A549 (cell line): ENCODE data around the gene FRY. TPM values are rescaled to one million over a fixed set of nuclear protein-coding genes. Genes with fewer than 3 reads are reported as not detected.

ENCODE experiments used
- ATAC-seq, 2 experiments: fragments of 200-7000 bp in 1 of 2; fragments of >200 bp in 1 of 2; cut with Nextera tagmentation in 1 of 2; cut with Tn5 transposase in 1 of 2; 3 replicates each; pipeline versions ENCODE4 v1.8.0 to v1.9.1; 2018 to 2020; ENCODE audit warnings: mild to moderate bottlenecking in 1 of 2, moderate library complexity in 1 of 2
- CTCF ChIA-PET: fragments of 300-600 bp; sonication (Branson Sonifier 250); formaldehyde crosslinking; extraction: SDS; loops from one replicate; lab custom pipeline; 2021; ENCODE audit warnings: antibody characterized with exemption, inconsistent platforms; lab: Yijun Ruan, JAX
- POLR2A ChIA-PET: fragments of 350-600 bp; formaldehyde crosslinking; extraction: SDS; loops from one replicate; lab custom pipeline; 2021; ENCODE audit warnings: antibody characterized with exemption, inconsistent platforms; lab: Yijun Ruan, JAX
- DNase-seq, 2 experiments: peaks; one replicate each; pipeline versions ENCODE4 v3.0.0 to v3.0.0-alpha.2; 2011 to 2016; ENCODE audit warnings: low read depth in 1 of 2, low spot score in 1 of 2
- FAIRE-seq: peaks from 2 replicates; lab custom pipeline; 2011; peaks lifted over from hg19 to GRCh38; lab: Jason Lieb, UNC
- H3K27ac ChIP-seq, 2 experiments: fragments of >200 bp; sonication (Bioruptor Twin); formaldehyde crosslinking; 3 replicates each; pipeline ENCODE4 v1.5.1; 2016 to 2017
- H3K4me1 ChIP-seq: fragments of >200 bp; sonication (Bioruptor Twin); formaldehyde crosslinking; 3 replicates; pipeline ENCODE4 v1.6.1; 2016
- H3K4me2 ChIP-seq: fragments of >200 bp; sonication (Bioruptor Twin); formaldehyde crosslinking; 3 replicates; pipeline ENCODE4 v1.6.1; 2016
- H3K4me3 ChIP-seq: fragments of >200 bp; sonication (Bioruptor Twin); formaldehyde crosslinking; 3 replicates; pipeline ENCODE4 v1.5.1; 2016
- H3K9me3 ChIP-seq: fragments of >200 bp; sonication (Bioruptor Twin); formaldehyde crosslinking; 3 replicates; pipeline ENCODE4 v1.6.1; 2016
- CHD2 ChIP-seq: fragments of 150-350 bp; IDR thresholded peaks from 2 replicates; pipeline ENCODE4 v1.6.1; 2014; ENCODE audit warnings: low read length; ENCODE audit not compliant: partially characterized antibody
- EHMT2 ChIP-seq: fragments of 200-600 bp; sonication (generic); IDR thresholded peaks from 2 replicates; pipeline ENCODE4 v1.6.1; 2016; ENCODE audit warnings: antibody characterized with exemption, low read depth, mild to moderate bottlenecking, moderate library complexity
- FOSB ChIP-seq: fragments of 250-450 bp; sonication (Bioruptor Pico); IDR thresholded peaks from 2 replicates; pipeline ENCODE4 v1.5.0; 2020; ENCODE audit warnings: mild to moderate bottlenecking, moderate library complexity
- FOSL2 ChIP-seq, 2 experiments: fragments of 450-650 bp in 1 of 2; fragments of >200 bp in 1 of 2; sonication (Bioruptor Twin) in 1 of 2; formaldehyde crosslinking; IDR thresholded peaks; 2 replicates each; pipeline versions ENCODE4 v1.5.0 to v1.6.1; 2016 to 2020; ENCODE audit warnings: mild to moderate bottlenecking in 1 of 2, moderate library complexity in 1 of 2
- GATA3 ChIP-seq: IDR thresholded peaks from 2 replicates; pipeline ENCODE4 v1.6.1; 2012; ENCODE audit warnings: borderline replicate concordance
- HOXB13 ChIP-seq: fragments of 250-450 bp; sonication (Bioruptor Pico); IDR thresholded peaks from 2 replicates; pipeline ENCODE4 v1.5.0; 2020; ENCODE audit warnings: low read depth, mild to moderate bottlenecking, moderate library complexity
- JUN ChIP-seq, 2 experiments: fragments of >200 bp; sonication (Bioruptor Twin); formaldehyde crosslinking; IDR thresholded peaks; 2 replicates in 1 of 2; 3 replicates in 1 of 2; pipeline ENCODE4 v1.6.1; 2016 to 2017
- JUNB ChIP-seq: fragments of >200 bp; sonication (Bioruptor Twin); formaldehyde crosslinking; IDR thresholded peaks from 2 replicates; pipeline ENCODE4 v1.6.1; 2016
- KDM5A ChIP-seq: fragments of 200-600 bp; sonication (generic); IDR thresholded peaks from 2 replicates; pipeline ENCODE4 v1.6.1; 2016; ENCODE audit warnings: antibody characterized with exemption, mild to moderate bottlenecking
- POLR2AphosphoS2 ChIP-seq: conservative IDR thresholded peaks from 2 replicates; pipeline ENCODE4 v1.6.1; 2012; ENCODE audit warnings: low read length, improper control_type of control experiment, inconsistent platforms
- RAD21 ChIP-seq, 2 experiments: fragments of >200 bp in 1 of 2; sonication (Bioruptor Twin) in 1 of 2; formaldehyde crosslinking in 1 of 2; IDR thresholded peaks in 1 of 2; conservative IDR thresholded peaks in 1 of 2; 2 replicates in 1 of 2; 3 replicates in 1 of 2; pipeline ENCODE4 v1.6.1; 2012 to 2018; ENCODE audit warnings: inconsistent platforms in 1 of 2
- SMC3 ChIP-seq: fragments of >200 bp; sonication (Bioruptor Twin); formaldehyde crosslinking; IDR thresholded peaks from 3 replicates; pipeline ENCODE4 v1.6.1; 2018; ENCODE audit warnings: inconsistent platforms
- ZFP36 ChIP-seq: fragments of 450-650 bp; IDR thresholded peaks from 2 replicates; pipeline ENCODE4 v1.6.1; 2014; ENCODE audit warnings: borderline replicate concordance; ENCODE audit not compliant: partially characterized antibody
- ZNF302 ChIP-seq: fragments of 250-450 bp; sonication (Bioruptor Pico); IDR thresholded peaks from 2 replicates; pipeline ENCODE4 v1.9.0; 2021; ENCODE audit warnings: inconsistent platforms, mild to moderate bottlenecking, moderate library complexity
- WGBS: methylation state at CpG from one replicate; pipeline ENCODE4 v1.1.6; 2017; ENCODE audit errors: missing lambda C conversion rate; 5-methylcytosine and 5-hydroxymethylcytosine counted together
- polyA plus RNA-seq, 4 experiments: library from polyadenylated mRNA; depleted of rRNA in 3 of 4; stranded (reverse); fragments of >200 nt; fragmentation: RNase III in 1 of 4; extraction: RNeasy Plus Mini Kit Qiagen cat#74134 plus additional on column Dnase treatment in 1 of 4; gene quantifications; 2 replicates in 3 of 4; 3 replicates in 1 of 4; pipeline ENCODE4 v1.2.3, GENCODE V29; 2011 to 2017
- TF ChIP-seq, protein P1 (sequence below): fragments of 200-600 bp; sonication (generic); IDR thresholded peaks from 2 replicates; pipeline ENCODE4 v1.6.1; 2016; ENCODE audit warnings: antibody characterized with exemption, mild to moderate bottlenecking, moderate library complexity
- TF ChIP-seq, protein P2 (sequence below): fragments of >200 bp; sonication (Bioruptor Twin); formaldehyde crosslinking; IDR thresholded peaks from 2 replicates; pipeline ENCODE4 v1.6.1; 2016
- TF ChIP-seq, protein P3 (sequence below): IDR thresholded peaks from 2 replicates; pipeline ENCODE4 v1.6.1; 2012
- TF ChIP-seq, protein P4 (sequence below): fragments of >200 bp; sonication (Bioruptor Twin); formaldehyde crosslinking; IDR thresholded peaks from 3 replicates; pipeline ENCODE4 v1.5.1; 2016

The FRY gene
- polyA plus RNA-seq, 2 of the 4 experiments (the other 2 are of a cell fraction): 0.08 to 0.26 TPM

DNA sequence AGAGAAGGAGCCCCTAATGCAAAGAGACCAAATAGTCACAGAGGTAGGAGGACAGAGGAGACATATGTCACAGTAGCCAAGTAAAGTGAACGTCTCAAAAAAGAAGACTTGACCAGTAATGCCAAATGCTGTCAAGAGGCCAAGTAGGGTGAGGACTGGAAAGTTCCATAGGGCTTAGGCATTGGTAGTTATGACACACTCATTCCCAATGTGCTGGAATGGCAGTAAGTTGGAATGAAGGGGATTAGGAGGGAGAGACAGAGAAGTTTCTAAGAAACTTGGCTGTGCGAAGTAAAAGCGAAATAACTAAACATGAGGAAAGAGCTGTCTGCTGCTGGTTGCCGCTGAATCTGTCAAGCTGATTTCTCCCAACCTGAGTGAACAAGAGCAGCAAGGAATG lies 14.9 kb upstream of the FRY start (continued):
- TF ChIP-seq, protein P1, sequence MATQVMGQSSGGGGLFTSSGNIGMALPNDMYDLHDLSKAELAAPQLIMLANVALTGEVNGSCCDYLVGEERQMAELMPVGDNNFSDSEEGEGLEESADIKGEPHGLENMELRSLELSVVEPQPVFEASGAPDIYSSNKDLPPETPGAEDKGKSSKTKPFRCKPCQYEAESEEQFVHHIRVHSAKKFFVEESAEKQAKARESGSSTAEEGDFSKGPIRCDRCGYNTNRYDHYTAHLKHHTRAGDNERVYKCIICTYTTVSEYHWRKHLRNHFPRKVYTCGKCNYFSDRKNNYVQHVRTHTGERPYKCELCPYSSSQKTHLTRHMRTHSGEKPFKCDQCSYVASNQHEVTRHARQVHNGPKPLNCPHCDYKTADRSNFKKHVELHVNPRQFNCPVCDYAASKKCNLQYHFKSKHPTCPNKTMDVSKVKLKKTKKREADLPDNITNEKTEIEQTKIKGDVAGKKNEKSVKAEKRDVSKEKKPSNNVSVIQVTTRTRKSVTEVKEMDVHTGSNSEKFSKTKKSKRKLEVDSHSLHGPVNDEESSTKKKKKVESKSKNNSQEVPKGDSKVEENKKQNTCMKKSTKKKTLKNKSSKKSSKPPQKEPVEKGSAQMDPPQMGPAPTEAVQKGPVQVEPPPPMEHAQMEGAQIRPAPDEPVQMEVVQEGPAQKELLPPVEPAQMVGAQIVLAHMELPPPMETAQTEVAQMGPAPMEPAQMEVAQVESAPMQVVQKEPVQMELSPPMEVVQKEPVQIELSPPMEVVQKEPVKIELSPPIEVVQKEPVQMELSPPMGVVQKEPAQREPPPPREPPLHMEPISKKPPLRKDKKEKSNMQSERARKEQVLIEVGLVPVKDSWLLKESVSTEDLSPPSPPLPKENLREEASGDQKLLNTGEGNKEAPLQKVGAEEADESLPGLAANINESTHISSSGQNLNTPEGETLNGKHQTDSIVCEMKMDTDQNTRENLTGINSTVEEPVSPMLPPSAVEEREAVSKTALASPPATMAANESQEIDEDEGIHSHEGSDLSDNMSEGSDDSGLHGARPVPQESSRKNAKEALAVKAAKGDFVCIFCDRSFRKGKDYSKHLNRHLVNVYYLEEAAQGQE: no peak

DNA sequence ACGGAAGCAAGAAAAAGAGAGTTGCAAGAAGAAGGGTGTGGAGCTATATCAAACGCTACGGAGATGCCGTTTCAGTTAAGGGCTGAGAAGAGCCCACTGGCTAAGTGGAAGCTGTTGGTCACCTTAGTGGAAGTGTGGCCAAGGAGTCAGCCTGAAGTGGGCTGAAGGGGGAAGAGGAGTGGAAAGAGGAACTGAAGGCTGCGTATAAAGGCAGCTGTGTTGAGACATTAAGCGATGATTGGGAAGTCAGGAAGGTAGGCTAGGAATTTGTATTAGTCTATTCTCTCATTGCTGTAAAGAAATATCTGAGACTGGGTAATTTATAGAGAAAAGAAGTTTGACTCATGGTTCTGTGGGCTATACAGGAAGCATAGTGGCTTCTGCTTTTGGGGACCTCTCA lies 14.1 kb upstream of the FRY start:
- Histone ChIP-seq H3K27ac (no peak overlapping the region), H3K4me1 (no peaks in the 10 kb centered on the region), H3K9me3 (no peaks in the 10 kb centered on the region), H3K4me3 (no peak overlapping the region)
- DNase-seq (no peak), FAIRE-seq (no peak)
- POLR2A ChIA-PET: no interaction called here
- CTCF ChIA-PET: no interaction called here
- TF ChIP-seq JUNB: no peak
- no peak for TF ChIP-seq EHMT2
- no peak for TF ChIP-seq JUN (IDR thresholded peaks at IDR 0.05)
- TF ChIP-seq, protein P2, sequence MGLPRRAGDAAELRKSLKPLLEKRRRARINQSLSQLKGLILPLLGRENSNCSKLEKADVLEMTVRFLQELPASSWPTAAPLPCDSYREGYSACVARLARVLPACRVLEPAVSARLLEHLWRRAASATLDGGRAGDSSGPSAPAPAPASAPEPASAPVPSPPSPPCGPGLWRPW: no peak
- no peak for TF ChIP-seq GATA3
- no peak for TF ChIP-seq ZFP36
- TF ChIP-seq FOSB (CRISPR knock-in tag): no peak
- TF ChIP-seq, protein P3, sequence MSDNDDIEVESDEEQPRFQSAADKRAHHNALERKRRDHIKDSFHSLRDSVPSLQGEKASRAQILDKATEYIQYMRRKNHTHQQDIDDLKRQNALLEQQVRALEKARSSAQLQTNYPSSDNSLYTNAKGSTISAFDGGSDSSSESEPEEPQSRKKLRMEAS: no peak
- TF ChIP-seq ZNF302 (CRISPR knock-in tag): no peak
- TF ChIP-seq POLR2AphosphoS2: no peak
- no peak for TF ChIP-seq RAD21 (conservative IDR thresholded peaks at IDR 0.05 in 1 of 2, IDR thresholded peaks at IDR 0.05 in 1 of 2)
- TF ChIP-seq FOSL2 (IDR thresholded peaks at IDR 0.05): no peak
- no peak for TF ChIP-seq FOSL2 (CRISPR knock-in tag; IDR thresholded peaks at IDR 0.05)
- TF ChIP-seq KDM5A: no peak
- no peak for TF ChIP-seq CHD2
- TF ChIP-seq HOXB13 (CRISPR knock-in tag): no peak
- TF ChIP-seq, all 56 proteins: peak for 0
- WGBS: 82% methylated on average over 6 of the region's 6 CpGs
- H3K4me2 ChIP-seq: no peak overlapping the region
- ATAC-seq: no peak

DNA sequence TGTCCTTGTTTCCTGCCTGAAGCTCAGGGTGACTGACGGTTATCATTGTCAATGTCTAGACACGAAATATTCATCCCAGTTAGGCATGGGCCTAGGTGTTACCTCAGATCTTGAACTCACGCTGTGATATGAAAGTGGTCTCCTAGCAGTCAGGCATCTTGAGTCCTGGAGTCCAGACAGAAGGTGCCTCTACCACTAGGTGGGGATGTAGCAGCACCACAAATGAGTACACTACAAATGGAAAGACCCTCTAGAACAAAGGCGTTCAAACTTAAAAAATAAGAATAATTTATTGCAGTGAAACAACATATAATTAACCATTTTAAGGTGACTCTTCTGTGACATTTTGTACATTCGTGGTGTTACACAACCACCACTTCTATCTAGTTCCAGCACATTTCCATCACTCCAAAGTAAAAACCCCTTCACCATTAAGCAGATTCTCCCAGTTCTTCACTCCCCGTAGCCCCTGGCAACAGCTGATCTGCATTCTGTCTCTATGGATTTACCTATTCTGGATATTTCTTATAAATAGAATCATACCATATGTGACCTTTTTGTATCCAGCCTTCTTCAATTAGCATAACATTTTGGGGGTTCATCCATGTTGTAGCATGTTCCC lies 11.9 kb upstream of the FRY start:
- H3K4me3 ChIP-seq: no peak overlapping the region
- H3K4me2 ChIP-seq: no peak overlapping the region
- H3K4me1 ChIP-seq: no peaks in the 10 kb centered on the region
- WGBS: 13% methylated on average over 6 of the region's 6 CpGs
- TF ChIP-seq RAD21 (conservative IDR thresholded peaks at IDR 0.05 in 1 of 2, IDR thresholded peaks at IDR 0.05 in 1 of 2) (peak; percentile 44 to 48; a peak in 4 of 5 replicates), SMC3 (0 out of 3 replicates have a peak, but pooled peaks have one; percentile 10), JUNB (no peak)
- TF ChIP-seq, protein P4, sequence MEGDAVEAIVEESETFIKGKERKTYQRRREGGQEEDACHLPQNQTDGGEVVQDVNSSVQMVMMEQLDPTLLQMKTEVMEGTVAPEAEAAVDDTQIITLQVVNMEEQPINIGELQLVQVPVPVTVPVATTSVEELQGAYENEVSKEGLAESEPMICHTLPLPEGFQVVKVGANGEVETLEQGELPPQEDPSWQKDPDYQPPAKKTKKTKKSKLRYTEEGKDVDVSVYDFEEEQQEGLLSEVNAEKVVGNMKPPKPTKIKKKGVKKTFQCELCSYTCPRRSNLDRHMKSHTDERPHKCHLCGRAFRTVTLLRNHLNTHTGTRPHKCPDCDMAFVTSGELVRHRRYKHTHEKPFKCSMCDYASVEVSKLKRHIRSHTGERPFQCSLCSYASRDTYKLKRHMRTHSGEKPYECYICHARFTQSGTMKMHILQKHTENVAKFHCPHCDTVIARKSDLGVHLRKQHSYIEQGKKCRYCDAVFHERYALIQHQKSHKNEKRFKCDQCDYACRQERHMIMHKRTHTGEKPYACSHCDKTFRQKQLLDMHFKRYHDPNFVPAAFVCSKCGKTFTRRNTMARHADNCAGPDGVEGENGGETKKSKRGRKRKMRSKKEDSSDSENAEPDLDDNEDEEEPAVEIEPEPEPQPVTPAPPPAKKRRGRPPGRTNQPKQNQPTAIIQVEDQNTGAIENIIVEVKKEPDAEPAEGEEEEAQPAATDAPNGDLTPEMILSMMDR: peak; percentile 48
- no peaks in the 10 kb centered on the region for H3K9me3 ChIP-seq
- ChIA-PET POLR2A (no interaction called here), CTCF (interaction anchor here (0.6 to 0.8 kb wide), 2 partner anchors 12 to 21 kb away, joined by 3 read pairs; no protein-coding TSS in a partner anchor)
- peak; percentile 64 to 78; a peak in 5 of 6 replicates for ATAC-seq
- no peak overlapping the region for H3K27ac ChIP-seq
- DNase-seq: peak; percentile 25 to 50
- FAIRE-seq: peak; percentile 23
